OCI-LY7 (cell line): ENCODE data around the gene SEZ6L. TPM values are rescaled to one million over a fixed set of nuclear protein-coding genes. Genes with fewer than 3 reads are reported as not detected.
"Not testable (repeated sequence)": the region's sequence is repeated elsewhere in the genome, so short reads cannot be mapped to it uniquely, and the experiment has no call there.

Experiments used
- BruUV-seq: library from RNA; stranded (reverse); fragments of 400-500 nt; replicated peaks from 2 replicates; lab custom pipeline; 2021; lab: Mats Ljungman, UMichigan
- CTCF ChIA-PET: fragments of 300-600 bp; sonication (Branson Sonifier 250); formaldehyde crosslinking; loops from one replicate; lab custom pipeline; 2022; ENCODE audit warnings: antibody characterized with exemption; ENCODE audit not compliant: unreplicated experiment; lab: Charles Lee
- POLR2A ChIA-PET: fragments of 300-600 bp; sonication (Branson Sonifier 250); formaldehyde crosslinking; loops from one replicate; lab custom pipeline; 2022; ENCODE audit warnings: antibody characterized with exemption; lab: Charles Lee
- DNase-seq: peaks from one replicate; pipeline ENCODE4 v3.0.0-alpha.2; 2015; ENCODE audit warnings: low spot score
- H2AFZ ChIP-seq: fragments of 200-600 bp; sonication (generic), shearing (Covaris generic); 2 replicates; pipeline ENCODE4 v1.6.1; 2014; ENCODE audit warnings: mild to moderate bottlenecking, antibody characterized with exemption, low read length, moderate library complexity
- H3K27ac ChIP-seq: fragments of 200-600 bp; sonication (generic); 2 replicates; pipeline ENCODE4 v1.5.1; 2014; ENCODE audit warnings: mixed run types, low read depth, mild to moderate bottlenecking, moderate library complexity, low read length, inconsistent platforms; ENCODE audit not compliant: poor library complexity, severe bottlenecking
- H3K36me3 ChIP-seq: fragments of 200-600 bp; sonication (generic); 2 replicates; pipeline ENCODE4 v1.6.1; 2014; ENCODE audit warnings: mild to moderate bottlenecking, antibody characterized with exemption, low read length, moderate library complexity, mixed read lengths; ENCODE audit not compliant: insufficient read depth
- H3K4me1 ChIP-seq: fragments of 200-600 bp; sonication (generic); 2 replicates; pipeline ENCODE4 v1.5.1; 2014; ENCODE audit warnings: mild to moderate bottlenecking, low read length; ENCODE audit not compliant: insufficient read depth, poor library complexity, severe bottlenecking
- H3K4me2 ChIP-seq: fragments of 200-600 bp; sonication (generic); 2 replicates; pipeline ENCODE4 v1.6.1; 2014; ENCODE audit warnings: mild to moderate bottlenecking, low read length
- H3K4me3 ChIP-seq: fragments of 200-600 bp; sonication (generic); 2 replicates; pipeline ENCODE4 v1.5.1; 2014; ENCODE audit warnings: mild to moderate bottlenecking, low read depth, low read length; ENCODE audit not compliant: poor library complexity, severe bottlenecking
- H3K79me2 ChIP-seq: fragments of 200-600 bp; sonication (generic); 2 replicates; pipeline ENCODE4 v1.6.1; 2016; ENCODE audit warnings: low read depth, mild to moderate bottlenecking, low read length, moderate library complexity, mixed read lengths; ENCODE audit not compliant: insufficient read depth
- H3K9me2 ChIP-seq: fragments of 200-600 bp; sonication (generic); 2 replicates; pipeline ENCODE4 v1.6.1; 2016; ENCODE audit warnings: mild to moderate bottlenecking, low read length, mixed read lengths; ENCODE audit not compliant: insufficient read depth
- H3K9me3 ChIP-seq: fragments of 200-600 bp; sonication (generic); 2 replicates; pipeline ENCODE4 v1.6.1; 2014; ENCODE audit warnings: mild to moderate bottlenecking, mixed run types, low read length, mixed read lengths
- H4K20me1 ChIP-seq: fragments of 200-600 bp; sonication (generic); 2 replicates; pipeline ENCODE4 v1.6.1; 2014; ENCODE audit warnings: mild to moderate bottlenecking, antibody characterized with exemption, low read length, moderate library complexity, mixed read lengths; ENCODE audit not compliant: insufficient read depth
- EZH2phosphoT487 ChIP-seq: fragments of 200-600 bp; sonication (generic); IDR thresholded peaks from 2 replicates; pipeline ENCODE4 v1.6.1; 2018; ENCODE audit warnings: low read depth, borderline replicate concordance, mild to moderate bottlenecking, mixed run types, antibody characterized with exemption, low read length, moderate library complexity, mixed read lengths
- intact Hi-C: fragments of 100-400 bp; cut with micrococcal nuclease; formaldehyde crosslinking; loops from one replicate; pipeline ENCODE4 v1.10.0; 2022; ENCODE audit not compliant: unreplicated experiment
- total RNA-seq, 2 experiments: library from RNA; depleted of rRNA in 1 of 2; stranded (reverse); fragments of >200 nt in 1 of 2; shearing (Covaris generic) in 1 of 2; gene quantifications; 2 replicates each; pipeline ENCODE4 v1.2.3, GENCODE V29; 2014 to 2022
- TF ChIP-seq, protein P1 (sequence below): fragments of 200-600 bp; sonication (generic); conservative IDR thresholded peaks from 2 replicates; pipeline ENCODE4 v1.5.1; 2014; ENCODE audit warnings: mild to moderate bottlenecking, antibody characterized with exemption, low read length, moderate library complexity, mixed read lengths

Gene SEZ6L
- total RNA-seq, 2 experiments from 2014 or later = not detected

DNA sequence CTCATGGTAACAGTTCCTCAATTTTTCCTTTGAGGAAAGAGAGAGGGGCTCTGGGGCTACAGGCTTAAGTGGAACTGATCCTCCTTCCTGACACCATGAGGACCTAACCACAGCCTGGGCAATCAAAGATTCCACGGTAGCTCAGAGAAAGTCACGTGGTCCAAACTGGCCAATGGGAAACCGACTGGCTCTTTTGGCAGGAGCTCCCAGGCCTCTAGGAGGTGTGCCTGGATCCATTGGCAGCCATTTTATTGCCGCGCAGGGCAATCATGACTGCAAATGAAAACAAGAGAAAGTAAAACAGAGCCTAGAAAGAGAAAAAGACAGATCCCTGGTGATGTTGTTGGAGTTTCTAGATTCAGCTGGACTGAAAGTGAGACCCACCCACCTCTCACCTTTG, 232.5 kb downstream of the SEZ6L start:
- 0 out of 2 replicates have a peak overlapping the region, but pooled peaks have one; percentile 20 for H2AFZ ChIP-seq

DNA sequence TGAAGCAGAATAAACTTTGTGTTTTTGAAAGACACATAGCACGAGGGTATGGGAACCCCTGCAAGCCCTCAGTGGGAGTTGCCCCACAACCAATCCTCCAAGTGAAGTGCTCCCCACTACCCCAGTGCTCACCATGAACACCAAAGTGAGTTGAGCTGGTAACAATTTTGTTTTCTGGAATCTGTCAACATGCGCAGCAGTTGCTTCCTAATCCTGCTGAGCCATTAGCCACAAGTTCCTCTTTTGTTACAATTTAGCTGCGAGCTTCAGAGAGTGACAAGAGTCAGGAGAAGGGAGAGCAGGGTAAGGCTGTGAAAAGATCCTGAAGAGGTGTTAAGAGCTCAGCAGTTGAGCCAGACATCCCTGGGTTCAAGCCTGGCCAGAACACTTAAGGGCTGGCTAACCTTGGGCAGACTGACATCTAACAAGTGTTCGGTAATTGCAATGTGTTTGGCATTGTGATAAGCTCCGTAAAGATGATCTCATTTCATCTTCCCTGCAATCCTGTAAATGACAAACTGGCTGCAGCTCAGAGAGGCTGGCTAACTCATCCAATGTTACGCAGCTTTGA, 235.7 kb downstream of the SEZ6L start:
- Histone ChIP-seq H3K36me3 (no peaks in the 10 kb centered on the region), H3K9me3 (no peaks in the 10 kb centered on the region), H2AFZ (no peak overlapping the region), H3K4me2 (no peak overlapping the region), H3K4me3 (no peak overlapping the region), H4K20me1 (no peaks in the 10 kb centered on the region), H3K27ac (no peak overlapping the region), H3K79me2 (no peaks in the 10 kb centered on the region), H3K4me1 (peaks cover 7% of the 10 kb centered on the region), H3K9me2 (no peaks in the 10 kb centered on the region)
- TF ChIP-seq, protein P1, sequence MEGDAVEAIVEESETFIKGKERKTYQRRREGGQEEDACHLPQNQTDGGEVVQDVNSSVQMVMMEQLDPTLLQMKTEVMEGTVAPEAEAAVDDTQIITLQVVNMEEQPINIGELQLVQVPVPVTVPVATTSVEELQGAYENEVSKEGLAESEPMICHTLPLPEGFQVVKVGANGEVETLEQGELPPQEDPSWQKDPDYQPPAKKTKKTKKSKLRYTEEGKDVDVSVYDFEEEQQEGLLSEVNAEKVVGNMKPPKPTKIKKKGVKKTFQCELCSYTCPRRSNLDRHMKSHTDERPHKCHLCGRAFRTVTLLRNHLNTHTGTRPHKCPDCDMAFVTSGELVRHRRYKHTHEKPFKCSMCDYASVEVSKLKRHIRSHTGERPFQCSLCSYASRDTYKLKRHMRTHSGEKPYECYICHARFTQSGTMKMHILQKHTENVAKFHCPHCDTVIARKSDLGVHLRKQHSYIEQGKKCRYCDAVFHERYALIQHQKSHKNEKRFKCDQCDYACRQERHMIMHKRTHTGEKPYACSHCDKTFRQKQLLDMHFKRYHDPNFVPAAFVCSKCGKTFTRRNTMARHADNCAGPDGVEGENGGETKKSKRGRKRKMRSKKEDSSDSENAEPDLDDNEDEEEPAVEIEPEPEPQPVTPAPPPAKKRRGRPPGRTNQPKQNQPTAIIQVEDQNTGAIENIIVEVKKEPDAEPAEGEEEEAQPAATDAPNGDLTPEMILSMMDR = no peak
- no peak for TF ChIP-seq EZH2phosphoT487
- ChIA-PET CTCF (interaction anchor here (0.8 kb wide), 1 partner anchor 12 kb away, joined by 3 read pairs; no protein-coding TSS in a partner anchor), POLR2A (interaction anchor here (0.5 to 1.1 kb wide), 2 partner anchors 12 to 17 kb away, joined by 3 read pairs; no protein-coding TSS in a partner anchor)
- peak; percentile 25 for DNase-seq
- no TSS peak for BruUV-seq
- intact Hi-C loops = no loop called here

More for the DNA sequence above, 232.5 kb downstream of the SEZ6L start:
- Histone ChIP-seq H3K27ac (no peak overlapping the region), H3K4me1 (peaks cover 12% of the 10 kb centered on the region), H3K4me2 (no peak overlapping the region), H3K4me3 (no peak overlapping the region), H4K20me1 (no peaks in the 10 kb centered on the region), H3K9me2 (no peaks in the 10 kb centered on the region), H3K9me3 (no peaks in the 10 kb centered on the region), H3K36me3 (no peaks in the 10 kb centered on the region), H3K79me2 (no peaks in the 10 kb centered on the region)
- TF ChIP-seq EZH2phosphoT487 = no peak
- TF ChIP-seq, protein P1 = no peak
- CTCF ChIA-PET = no interaction called here
- POLR2A ChIA-PET = no interaction called here
- DNase-seq = no peak
- intact Hi-C loops = no loop called here
- BruUV-seq = no TSS peak

DNA sequence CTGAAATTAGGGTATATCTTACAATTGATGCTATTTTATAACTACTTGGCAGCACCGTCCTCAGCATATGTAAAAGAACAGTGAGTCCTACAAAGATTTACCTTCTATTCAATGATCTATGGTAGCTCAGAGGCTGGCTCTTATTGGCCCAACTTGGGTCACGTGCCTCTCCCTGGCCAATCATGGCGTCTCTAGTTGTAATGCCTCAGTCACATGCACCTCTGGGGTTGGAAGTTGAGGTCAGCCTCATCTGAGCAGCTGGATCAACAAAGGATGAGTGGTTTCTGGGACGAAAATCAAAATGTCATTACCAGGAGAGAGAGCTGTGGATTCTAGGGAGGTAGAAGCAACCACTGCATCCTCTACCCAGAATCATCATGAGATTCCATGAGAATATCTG, 236.9 kb downstream of the SEZ6L start:
- peaks cover 7% of the 10 kb centered on the region for H3K4me1 ChIP-seq
- intact Hi-C loops = no loop called here
- no peak overlapping the region for H3K4me3 ChIP-seq
- no peaks in the 10 kb centered on the region for H3K9me2 ChIP-seq
- no peaks in the 10 kb centered on the region for H3K36me3 ChIP-seq
- TF ChIP-seq EZH2phosphoT487 = no peak
- TF ChIP-seq, protein P1 = no peak
- POLR2A ChIA-PET = interaction anchor here (1.1 kb wide), 1 partner anchor 18 kb away, joined by 3 read pairs; no protein-coding TSS in a partner anchor
- H3K4me2 ChIP-seq = no peak overlapping the region
- H3K79me2 ChIP-seq = no peaks in the 10 kb centered on the region
- H2AFZ ChIP-seq = no peak overlapping the region
- H3K27ac ChIP-seq = no peak overlapping the region
- no peaks in the 10 kb centered on the region for H4K20me1 ChIP-seq
- no TSS peak for BruUV-seq
- no peak for DNase-seq
- CTCF ChIA-PET = no interaction called here
- no peaks in the 10 kb centered on the region for H3K9me3 ChIP-seq

DNA sequence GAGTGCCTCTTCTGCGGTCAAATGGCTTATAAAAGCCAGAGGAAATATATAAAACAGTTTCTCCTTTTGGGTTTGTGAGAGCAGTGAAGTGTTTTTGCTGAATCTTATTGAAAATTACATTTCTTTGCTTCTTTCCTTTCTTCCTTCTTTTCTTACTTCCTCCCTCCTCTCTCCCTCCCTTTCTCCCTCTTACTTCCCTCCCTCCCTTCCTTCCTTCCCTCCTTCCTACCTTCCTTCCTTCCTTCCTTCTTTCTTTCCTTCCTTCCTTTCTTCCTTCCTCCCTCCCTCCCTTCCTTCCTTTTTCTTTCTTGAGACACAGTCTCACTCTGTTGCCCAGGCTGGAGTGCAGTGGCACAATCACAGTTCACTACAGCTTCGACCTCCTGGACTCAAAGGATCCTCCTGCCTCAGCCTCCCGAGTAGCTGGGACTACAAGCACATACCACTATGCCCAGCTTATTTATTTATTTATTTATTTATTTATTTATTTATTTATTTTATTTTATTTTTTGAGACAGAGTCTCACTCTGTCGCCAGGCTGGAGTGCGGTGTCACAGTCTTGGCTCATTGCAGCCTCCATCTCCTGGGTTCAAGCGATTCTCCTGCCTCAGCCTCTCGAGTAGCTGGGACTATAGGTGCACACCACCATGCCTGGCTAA, 239.4 kb downstream of the SEZ6L start:
- CTCF ChIA-PET, intact Hi-C loops: not testable (repeated sequence)

More for the DNA sequence above, 239.4 kb downstream of the SEZ6L start:
- H3K4me2 ChIP-seq, H3K4me3 ChIP-seq, H3K9me3 ChIP-seq, H3K36me3 ChIP-seq, H3K9me2 ChIP-seq, H2AFZ ChIP-seq, H3K27ac ChIP-seq, DNase-seq, H3K79me2 ChIP-seq, H4K20me1 ChIP-seq, BruUV-seq, H3K4me1 ChIP-seq: not testable (repeated sequence)
- POLR2A ChIA-PET = interaction anchor here (0.7 kb wide), 1 partner anchor 23 kb away, joined by 3 read pairs; no protein-coding TSS in a partner anchor
